Astrocyte (in vitro differentiated cells and primary cell): Measurements from ENCODE around the gene PLXND1.

Experiments
- EZH2 ChIP-seq: IDR thresholded peaks from 2 replicates; pipeline ENCODE4 v1.6.1; 2012; ENCODE audit warnings: mild to moderate bottlenecking, low read length, inconsistent platforms; ENCODE audit not compliant: insufficient read depth
- TF ChIP-seq, protein P1 (sequence below): IDR thresholded peaks from 2 replicates; pipeline ENCODE4 v1.5.1; 2011; ENCODE audit warnings: low read depth, mild to moderate bottlenecking, inconsistent platforms, low read length, moderate library complexity; ENCODE audit not compliant: insufficient read depth

- TF ChIP-seq, protein P1, sequence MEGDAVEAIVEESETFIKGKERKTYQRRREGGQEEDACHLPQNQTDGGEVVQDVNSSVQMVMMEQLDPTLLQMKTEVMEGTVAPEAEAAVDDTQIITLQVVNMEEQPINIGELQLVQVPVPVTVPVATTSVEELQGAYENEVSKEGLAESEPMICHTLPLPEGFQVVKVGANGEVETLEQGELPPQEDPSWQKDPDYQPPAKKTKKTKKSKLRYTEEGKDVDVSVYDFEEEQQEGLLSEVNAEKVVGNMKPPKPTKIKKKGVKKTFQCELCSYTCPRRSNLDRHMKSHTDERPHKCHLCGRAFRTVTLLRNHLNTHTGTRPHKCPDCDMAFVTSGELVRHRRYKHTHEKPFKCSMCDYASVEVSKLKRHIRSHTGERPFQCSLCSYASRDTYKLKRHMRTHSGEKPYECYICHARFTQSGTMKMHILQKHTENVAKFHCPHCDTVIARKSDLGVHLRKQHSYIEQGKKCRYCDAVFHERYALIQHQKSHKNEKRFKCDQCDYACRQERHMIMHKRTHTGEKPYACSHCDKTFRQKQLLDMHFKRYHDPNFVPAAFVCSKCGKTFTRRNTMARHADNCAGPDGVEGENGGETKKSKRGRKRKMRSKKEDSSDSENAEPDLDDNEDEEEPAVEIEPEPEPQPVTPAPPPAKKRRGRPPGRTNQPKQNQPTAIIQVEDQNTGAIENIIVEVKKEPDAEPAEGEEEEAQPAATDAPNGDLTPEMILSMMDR: no peak
- no peak for TF ChIP-seq EZH2
These were observed 16.5 kb upstream of the PLXND1 start for GRCh38 chr3:129622933-129623332.
